GM12872 (cell line): Measurements from ENCODE around the gene BICC1.

ENCODE experiments used
- TF ChIP-seq, protein P1 (sequence below): IDR thresholded peaks from 3 replicates; pipeline ENCODE4 v1.5.1; 2011; ENCODE audit warnings: low read depth, mild to moderate bottlenecking, low read length, moderate library complexity; ENCODE audit not compliant: insufficient read depth

BICC1 gene

GRCh38 chr10:58826694-58827093 is 314.0 kb downstream of the BICC1 start:
- TF ChIP-seq, protein P1, sequence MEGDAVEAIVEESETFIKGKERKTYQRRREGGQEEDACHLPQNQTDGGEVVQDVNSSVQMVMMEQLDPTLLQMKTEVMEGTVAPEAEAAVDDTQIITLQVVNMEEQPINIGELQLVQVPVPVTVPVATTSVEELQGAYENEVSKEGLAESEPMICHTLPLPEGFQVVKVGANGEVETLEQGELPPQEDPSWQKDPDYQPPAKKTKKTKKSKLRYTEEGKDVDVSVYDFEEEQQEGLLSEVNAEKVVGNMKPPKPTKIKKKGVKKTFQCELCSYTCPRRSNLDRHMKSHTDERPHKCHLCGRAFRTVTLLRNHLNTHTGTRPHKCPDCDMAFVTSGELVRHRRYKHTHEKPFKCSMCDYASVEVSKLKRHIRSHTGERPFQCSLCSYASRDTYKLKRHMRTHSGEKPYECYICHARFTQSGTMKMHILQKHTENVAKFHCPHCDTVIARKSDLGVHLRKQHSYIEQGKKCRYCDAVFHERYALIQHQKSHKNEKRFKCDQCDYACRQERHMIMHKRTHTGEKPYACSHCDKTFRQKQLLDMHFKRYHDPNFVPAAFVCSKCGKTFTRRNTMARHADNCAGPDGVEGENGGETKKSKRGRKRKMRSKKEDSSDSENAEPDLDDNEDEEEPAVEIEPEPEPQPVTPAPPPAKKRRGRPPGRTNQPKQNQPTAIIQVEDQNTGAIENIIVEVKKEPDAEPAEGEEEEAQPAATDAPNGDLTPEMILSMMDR, result no peak

DNA sequence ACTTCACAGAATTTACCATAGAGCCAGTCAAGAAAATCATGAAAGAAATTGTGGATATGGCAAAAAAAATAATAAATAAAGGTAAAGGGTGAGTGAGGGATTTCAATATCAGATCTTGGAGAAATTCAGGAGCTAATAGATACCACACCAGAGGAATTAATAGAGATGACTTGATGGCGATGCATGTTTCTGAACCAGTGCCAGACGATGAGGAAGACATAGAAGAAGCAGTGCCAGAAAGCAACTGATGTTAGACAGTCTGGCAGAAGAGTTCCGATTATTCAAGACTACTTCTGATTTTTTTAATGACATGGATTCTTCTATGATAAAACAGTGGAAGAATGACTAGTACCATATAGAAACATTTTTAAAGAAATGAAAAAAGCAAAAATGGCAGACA is 314.7 kb downstream of the BICC1 start:
- TF ChIP-seq, protein P1, result no peak

GRCh38 chr10:58829839-58830238 is 317.2 kb downstream of the BICC1 start:
- TF ChIP-seq, protein P1, result no peak

GRCh38 chr10:58830697-58831096 is 318.0 kb downstream of the BICC1 start:
- TF ChIP-seq, protein P1, result no peak

DNA sequence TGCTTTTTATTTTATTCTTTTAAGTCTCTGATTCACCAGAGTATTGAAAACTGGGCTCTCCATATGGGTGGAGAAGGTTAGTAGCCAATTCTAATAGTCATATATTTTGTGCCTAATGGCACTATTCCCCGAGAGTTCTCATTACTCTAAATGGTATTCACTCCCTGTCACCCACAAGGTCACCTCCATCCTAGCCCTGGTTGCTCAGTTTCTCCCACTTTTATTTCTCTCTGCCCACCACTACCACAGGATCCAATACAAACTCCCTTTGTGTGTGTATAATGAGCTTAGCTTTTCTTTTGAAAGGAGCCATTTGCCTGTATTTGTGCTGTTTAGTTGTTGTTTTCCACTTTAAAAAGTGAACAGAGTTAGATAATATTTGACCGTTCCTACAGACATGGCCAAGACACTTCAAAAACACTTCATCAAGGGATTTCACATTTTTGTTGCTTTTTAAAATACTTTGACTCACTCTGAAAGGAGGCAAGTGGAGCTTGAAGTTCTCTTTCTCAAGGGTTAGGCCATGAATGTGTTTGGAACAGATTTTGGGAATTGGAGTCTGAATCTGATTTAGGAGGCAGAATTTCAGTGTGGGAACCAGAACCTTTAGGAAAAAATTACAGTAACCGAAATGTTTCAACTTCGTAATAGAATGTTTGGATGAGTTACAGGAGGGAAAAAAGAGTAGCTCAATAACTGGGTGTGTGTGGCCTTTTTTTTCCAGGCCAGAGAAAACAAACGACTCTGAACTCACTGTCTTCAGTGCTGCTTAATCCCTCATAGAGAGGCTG is 321.3 kb downstream of the BICC1 start:
- TF ChIP-seq, protein P1, result no peak

- TF ChIP-seq, protein P1, result no peak
These were observed 323.6 kb downstream of the BICC1 start for GRCh38 chr10:58836176-58836700.

DNA sequence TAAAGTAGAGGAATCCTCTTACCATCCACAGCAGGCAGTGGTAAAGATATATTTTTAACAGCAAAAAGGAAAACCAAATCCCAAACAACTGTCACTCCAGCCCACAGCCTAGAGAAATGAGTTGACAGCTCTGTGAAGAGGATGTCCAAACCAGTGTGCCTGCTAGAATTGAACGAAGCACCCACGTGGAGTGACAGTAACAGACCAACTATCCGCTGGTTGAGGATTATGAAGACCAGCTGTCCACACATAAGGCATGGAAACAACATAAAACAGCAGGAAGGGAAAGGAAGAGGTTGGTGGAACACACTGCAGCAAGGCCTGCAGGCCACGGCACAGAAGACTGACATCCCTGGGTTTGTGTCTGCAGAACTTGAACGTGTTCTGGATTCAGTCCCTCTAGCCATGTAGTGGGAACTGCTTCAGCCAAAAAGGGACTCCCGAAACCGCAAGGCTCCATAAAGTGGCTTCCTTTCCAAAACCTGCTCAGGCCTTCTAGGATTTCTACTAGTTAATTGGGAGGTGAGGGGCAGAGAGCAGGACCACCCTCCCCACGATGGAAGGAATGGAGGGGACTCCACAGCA is 324.4 kb downstream of the BICC1 start:
- TF ChIP-seq, protein P1, result no peak
